GM21423 (cell line): Measurements from ENCODE around the gene MACROD2.
"Not testable (repeated sequence)": the region's sequence is repeated elsewhere in the genome, so short reads cannot be mapped to it uniquely, and the experiment has no call there.

Source experiments
- ATAC-seq: cut with Tn5 transposase; IDR thresholded peaks from one replicate; pipeline ENCODE4 v1.9.1; 2021; ENCODE audit warnings: mild to moderate bottlenecking, moderate library complexity; ENCODE audit not compliant: unreplicated experiment

MACROD2 gene

GRCh38 chr20:16003310-16003709 is 2008.0 kb downstream of the MACROD2 start:
- no peak for ATAC-seq

DNA sequence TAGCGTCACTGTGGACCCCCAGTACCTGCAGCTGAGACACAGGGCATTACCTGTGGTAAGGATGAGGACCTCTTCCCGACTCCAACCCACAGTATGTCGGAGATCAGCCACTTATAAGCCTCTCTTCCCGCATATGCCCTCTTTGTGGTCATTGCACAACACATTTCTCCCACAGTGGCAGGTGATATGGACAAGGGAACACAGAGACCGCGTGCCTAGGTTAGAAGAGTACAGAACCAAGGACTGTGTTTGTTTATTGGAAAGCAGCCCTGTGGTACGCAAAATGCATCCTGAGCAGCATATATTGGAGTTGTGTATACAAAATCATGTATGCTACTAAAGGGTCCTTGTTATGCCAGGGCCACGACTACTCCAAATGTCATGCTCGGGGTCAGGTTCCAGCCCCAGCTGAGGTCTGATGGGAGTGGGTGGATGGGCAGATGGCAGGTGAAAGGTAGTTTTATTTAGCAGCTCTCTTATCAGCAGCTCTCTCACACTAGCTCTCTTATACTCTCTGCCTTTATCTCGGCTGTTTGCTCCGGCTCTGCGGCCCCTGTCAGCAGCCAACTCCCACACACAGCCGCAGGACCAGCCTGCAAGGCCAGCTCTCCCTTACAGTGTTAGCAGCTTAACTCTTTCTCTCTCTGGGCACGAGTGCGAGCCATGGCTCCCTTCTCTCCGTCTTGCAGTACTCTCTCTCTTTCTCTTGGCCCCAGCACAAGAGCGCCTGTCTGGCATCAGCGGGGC is 2009.0 kb downstream of the MACROD2 start:
- ATAC-seq: no peak

GRCh38 chr20:16005021-16005914 is 2010.0 kb downstream of the MACROD2 start:
- no peak for ATAC-seq

DNA sequence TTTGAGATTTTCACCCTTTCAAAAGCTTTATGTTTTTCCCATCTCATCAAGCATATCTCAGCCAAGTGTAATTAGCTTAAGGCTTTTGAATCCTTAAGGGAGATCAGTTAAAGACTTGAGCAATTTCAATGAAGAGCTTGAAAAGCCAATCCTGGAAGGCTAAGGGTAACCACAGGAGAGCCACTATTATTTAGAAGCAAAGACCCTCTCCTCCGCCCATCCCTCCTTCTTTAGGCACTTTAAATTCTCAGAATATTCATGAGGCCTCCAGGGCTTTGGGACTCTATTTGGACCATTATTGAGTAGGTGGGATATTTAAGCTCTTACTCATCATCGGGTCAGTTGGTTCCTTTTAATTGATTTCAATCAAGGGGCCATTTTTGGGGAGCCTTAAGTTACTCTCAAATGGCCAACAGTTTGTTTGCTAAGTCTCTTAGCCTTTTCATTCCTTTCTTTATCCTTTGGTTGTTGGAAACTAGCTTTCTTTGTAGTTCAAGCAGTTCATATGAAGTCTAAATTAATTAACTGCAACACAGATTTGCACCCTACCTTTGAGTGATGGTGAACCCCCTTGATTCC is 2010.7 kb downstream of the MACROD2 start:
- ATAC-seq: no peak

GRCh38 chr20:16007164-16007563 is 2011.8 kb downstream of the MACROD2 start:
- peak; percentile 91 for ATAC-seq

GRCh38 chr20:16007962-16008361 is 2012.6 kb downstream of the MACROD2 start:
- ATAC-seq: no peak

DNA sequence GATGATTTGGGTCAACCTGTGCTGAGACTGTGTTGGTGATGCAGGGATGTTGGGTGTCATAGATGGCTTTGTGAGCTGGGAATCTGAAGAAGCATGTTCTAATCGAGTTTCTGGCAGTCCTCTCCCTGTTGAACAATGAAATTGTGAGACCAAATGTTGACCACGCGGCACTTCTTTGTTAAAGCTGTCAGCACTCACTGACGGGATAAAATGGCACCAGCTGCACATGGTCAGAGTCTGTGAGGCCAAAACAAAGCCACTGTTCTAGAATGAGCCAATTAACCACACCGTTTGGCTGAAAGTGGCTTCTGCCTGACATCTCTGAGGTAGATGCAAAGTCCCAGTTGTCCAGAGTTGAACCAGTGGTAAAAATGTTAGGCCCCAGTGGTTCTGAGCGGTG is 2015.7 kb downstream of the MACROD2 start:
- no peak for ATAC-seq

DNA sequence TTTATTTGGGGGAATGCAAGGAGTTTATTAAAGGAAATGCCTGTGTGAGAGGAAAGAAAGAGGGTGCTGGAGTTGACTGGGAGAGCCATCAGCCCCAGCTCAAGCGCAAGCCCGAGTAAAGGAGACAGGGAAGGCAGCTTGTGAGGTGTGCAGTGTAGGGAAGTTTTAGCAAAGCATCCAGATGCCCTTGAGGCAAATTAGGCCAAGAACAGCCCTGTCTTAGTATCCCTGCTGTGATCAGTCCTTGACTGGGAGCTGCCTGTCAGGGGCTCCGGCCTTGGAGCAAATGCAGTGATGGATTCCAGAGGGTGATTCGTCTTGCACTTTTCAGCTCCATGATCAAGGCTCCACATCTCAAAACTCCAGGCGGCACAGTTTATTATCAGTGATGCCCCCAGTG is 2016.2 kb downstream of the MACROD2 start:
- no peak for ATAC-seq

GRCh38 chr20:16012934-16013333 is 2017.6 kb downstream of the MACROD2 start:
- not testable (repeated sequence) for ATAC-seq

- ATAC-seq: no peak
These were observed 2018.3 kb downstream of the MACROD2 start for GRCh38 chr20:16013631-16014030.

DNA sequence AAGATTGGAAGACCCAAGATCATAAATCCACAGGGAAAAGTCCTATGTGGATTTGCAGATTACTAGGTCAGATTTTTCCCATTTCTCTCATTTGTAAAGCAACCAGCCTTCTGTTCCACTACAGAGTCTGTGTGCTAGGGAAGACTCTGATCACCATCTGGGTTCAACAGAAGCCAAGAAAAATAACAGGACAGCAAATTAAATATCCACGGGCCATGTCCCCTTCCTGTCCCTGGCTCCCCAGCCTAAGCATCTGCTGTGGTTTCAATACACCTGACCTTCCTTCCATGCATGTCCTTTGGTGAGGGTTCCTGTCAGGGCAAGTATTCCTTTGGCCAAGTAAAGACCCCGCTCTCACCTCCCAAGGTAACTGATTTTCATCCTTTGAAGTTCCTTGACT is 2019.1 kb downstream of the MACROD2 start:
- ATAC-seq: no peak

GRCh38 chr20:16017656-16018055 is 2022.3 kb downstream of the MACROD2 start:
- ATAC-seq: no peak

DNA sequence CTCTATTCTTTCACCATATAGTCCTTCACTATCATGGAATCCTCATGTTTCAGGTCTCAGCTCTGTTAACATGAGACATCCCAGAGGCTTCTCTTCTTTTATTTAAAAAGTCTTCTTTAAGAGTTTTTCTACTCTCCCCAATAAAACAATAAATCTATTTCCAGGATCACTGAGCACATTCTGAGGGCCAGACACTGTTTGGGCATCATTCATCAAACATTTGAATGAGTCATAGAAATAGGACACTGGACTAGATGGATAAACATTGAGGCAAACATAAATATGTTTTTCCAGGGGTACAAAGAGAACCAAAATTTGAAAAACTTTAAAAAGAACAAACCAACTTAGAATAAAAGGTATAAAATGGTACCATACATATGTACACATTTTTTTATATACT is 2023.6 kb downstream of the MACROD2 start:
- ATAC-seq: no peak

DNA sequence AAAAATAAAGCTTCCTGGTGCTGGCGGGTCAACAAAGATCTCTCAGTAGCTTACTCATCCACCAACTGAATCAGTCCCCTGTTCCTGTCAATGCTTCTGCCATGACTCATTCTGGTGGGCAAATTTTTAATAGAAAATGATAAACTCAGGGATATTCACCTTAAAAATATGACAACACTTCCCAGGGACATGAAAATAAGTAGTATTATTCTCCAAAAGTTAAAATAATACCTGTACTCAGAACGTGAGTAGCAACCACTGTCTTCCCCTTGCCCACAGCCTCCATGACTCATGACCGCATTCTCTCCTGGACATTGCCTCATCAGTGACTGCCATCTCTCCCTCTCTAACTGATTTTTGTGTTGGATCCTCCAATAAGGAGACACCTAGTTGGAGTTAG is 2025.7 kb downstream of the MACROD2 start:
- no peak for ATAC-seq

DNA sequence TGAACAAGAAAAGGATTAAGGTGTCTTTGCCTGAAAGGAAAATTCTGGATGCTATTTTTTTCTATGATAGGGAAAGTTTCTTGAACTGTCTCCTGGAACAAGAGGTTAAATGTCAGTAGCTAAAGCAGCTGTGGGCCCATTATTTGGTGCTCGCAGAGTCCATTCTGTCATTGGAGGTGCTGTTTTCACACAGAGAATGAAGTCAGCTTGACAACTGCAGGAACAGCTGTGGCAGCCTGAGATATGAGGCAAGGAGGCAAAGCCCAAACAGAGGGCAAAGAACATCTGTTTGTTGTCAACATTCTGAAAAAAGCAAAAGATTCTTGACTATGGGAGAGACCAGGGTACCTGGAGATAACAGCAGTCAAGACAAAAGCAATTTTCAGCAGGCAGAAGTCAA is 2029.8 kb downstream of the MACROD2 start:
- ATAC-seq: no peak

DNA sequence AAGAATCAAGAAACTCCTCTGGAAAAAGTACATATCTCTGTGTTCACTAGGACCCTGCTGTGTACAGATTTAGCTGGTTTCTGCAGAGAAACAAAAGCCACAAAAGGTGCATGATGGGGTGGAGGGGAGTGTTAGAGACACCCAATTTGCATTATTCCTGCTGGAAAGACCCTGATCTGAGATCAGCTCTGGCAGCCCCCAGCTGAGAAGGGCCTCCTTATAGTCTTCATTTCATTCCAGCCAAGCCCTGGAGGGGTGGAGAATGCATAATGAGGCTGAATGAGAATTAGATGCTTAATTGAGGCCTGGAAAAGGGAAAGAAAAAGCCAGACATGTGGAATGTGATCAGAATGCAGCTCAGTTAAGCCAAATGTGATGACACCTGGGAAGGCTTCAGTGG is 2032.4 kb downstream of the MACROD2 start:
- ATAC-seq: no peak

DNA sequence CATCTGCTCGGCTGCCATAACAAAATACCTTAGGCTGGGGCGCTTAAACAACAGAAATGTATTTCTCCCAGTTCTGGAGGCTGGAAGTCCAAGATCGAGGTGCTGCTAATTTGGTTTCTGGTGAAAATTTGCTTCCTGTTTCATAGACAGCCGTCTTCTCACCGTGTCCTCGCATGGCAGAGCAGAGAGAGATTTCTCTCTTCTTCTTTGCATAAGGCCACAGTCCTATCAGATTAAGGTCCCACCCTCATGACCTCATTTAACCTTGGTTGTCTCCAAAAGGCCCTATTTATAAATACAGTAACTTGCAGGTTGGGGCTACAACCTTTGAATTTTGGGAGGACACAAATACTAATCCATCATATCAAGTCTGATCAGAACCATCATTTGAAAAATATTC is 2033.6 kb downstream of the MACROD2 start:
- peak; percentile 63 for ATAC-seq

DNA sequence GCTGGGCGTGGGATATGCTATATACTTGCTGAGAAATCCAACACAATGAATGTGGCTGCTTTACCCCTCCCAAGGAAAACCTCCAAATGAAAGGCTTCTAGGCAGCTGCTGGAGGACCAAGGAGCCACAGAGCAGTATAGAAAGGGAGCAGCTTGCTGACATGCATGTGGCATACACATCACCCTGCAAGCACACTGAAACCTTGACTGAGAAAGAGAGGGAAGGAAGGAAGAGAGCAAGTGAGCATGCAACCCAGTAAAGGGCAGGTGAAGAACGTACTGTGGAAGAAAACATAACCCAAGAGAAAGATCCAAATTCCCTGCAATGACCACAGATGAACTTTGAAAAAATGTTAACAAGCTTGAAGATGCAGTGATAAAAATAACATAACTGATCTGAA is 2034.9 kb downstream of the MACROD2 start:
- ATAC-seq: no peak

GRCh38 chr20:16035576-16035975 is 2040.3 kb downstream of the MACROD2 start:
- ATAC-seq: no peak

DNA sequence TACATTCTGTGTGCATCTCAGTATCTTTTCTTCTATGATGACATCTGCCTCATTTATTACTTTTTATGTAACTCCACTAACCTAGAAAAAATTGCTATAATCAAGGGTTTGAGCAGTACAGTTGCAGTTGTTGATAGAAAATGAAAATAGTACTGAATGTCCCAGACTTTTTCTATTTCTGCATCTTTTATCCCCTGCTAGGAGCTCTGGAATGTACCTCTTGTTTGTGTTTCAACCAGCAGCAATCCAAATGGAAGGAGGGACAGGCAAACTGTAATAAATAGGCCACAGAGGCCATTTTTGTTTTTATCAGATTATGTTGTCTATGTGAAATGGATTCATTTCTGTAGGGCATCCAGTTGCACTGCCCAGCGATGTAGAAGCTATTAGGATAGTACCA is 2041.0 kb downstream of the MACROD2 start:
- ATAC-seq: no peak

GRCh38 chr20:16040742-16041141 is 2045.4 kb downstream of the MACROD2 start:
- ATAC-seq: no peak

GRCh38 chr20:16042731-16043130 is 2047.4 kb downstream of the MACROD2 start:
- no peak for ATAC-seq
